HG03196 (cell line): Measurements from ENCODE around the gene SLC35F6.
"Not testable (repeated sequence)": the region's sequence is repeated elsewhere in the genome, so short reads cannot be mapped to it uniquely, and the experiment has no call there.

ENCODE experiments used
- ATAC-seq: cut with Tn5 transposase; IDR thresholded peaks from one replicate; pipeline ENCODE4 v1.9.1; 2021; ENCODE audit not compliant: unreplicated experiment

The SLC35F6 gene

GRCh38 chr2:26814072-26814765 is 50.1 kb downstream of the SLC35F6 start:
- not testable (repeated sequence) for ATAC-seq

GRCh38 chr2:26816893-26817292 is 52.8 kb downstream of the SLC35F6 start:
- ATAC-seq, result no peak

GRCh38 chr2:26818255-26818654 is 54.2 kb downstream of the SLC35F6 start:
- ATAC-seq, result no peak

GRCh38 chr2:26818972-26819371 is 54.9 kb downstream of the SLC35F6 start:
- no peak for ATAC-seq

GRCh38 chr2:26820932-26821331 is 56.8 kb downstream of the SLC35F6 start:
- ATAC-seq, result no peak

- ATAC-seq, result no peak
Observed at GRCh38 chr2:26822877-26823276, 58.8 kb downstream of the SLC35F6 start.
